ENCODE measurements around the gene ZNF618.

The ZNF618 gene

DNA sequence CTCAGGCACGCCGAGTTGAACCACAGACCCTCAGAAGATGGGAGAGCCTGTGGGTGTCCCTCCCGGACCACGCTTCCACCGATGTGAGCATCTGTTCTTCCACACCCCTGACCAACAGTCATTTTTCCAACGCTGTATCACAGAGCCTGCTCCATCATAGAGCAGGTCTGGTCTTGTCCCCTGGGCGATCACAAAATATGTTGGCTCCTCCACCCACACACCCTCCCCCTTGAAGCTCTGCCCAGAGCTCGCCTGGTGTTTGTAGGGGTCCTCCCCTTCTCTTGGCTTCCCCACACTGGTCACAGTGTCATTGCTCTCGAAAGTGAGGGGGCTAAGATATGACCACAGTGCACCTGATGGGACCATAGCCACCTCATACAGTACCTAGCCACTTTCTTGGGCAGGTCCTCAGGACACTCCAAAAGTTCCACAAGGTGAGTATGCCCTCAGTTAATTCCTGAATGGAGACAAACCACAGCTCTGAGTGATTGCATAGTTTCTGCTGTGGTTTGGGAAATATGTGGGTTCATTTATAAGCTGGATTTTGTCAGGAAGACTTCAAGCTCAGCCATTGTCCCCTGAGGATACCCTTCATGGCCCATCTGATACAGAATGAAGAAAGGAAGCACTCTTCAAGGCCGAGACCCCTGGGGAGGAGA, 3.5 kb upstream of the ZNF618 start:
- TF ChIP-seq, protein P1, sequence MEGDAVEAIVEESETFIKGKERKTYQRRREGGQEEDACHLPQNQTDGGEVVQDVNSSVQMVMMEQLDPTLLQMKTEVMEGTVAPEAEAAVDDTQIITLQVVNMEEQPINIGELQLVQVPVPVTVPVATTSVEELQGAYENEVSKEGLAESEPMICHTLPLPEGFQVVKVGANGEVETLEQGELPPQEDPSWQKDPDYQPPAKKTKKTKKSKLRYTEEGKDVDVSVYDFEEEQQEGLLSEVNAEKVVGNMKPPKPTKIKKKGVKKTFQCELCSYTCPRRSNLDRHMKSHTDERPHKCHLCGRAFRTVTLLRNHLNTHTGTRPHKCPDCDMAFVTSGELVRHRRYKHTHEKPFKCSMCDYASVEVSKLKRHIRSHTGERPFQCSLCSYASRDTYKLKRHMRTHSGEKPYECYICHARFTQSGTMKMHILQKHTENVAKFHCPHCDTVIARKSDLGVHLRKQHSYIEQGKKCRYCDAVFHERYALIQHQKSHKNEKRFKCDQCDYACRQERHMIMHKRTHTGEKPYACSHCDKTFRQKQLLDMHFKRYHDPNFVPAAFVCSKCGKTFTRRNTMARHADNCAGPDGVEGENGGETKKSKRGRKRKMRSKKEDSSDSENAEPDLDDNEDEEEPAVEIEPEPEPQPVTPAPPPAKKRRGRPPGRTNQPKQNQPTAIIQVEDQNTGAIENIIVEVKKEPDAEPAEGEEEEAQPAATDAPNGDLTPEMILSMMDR (IDR thresholded peaks at IDR 0.05; ENCODE audit: low read depth, low read length, missing control alignments): no peak
- DNase-seq (ENCODE audit: extremely low read depth, low read depth): no peak
- no peak overlapping the region for H3K4me3 ChIP-seq (replicated peaks; ENCODE audit: low read depth, low read length)

DNA sequence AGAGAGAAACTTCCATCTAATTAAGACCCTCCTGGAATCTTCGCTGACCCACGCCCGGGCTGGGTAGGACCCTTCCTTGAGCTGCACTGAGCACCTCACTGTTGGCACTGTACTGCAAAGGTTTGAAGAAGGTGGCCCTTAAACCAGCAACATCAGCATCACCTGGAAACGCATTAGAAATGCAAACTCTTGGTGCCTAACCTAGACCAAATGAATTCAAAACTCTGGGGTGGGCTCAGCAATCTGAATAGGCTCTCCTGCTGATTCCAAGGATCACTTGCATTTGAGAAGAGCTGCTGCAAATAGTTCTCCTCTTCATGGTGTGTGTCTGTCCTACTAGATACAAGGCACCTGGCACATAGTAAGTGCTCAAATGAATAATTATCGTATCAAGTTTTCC, 2.7 kb upstream of the ZNF618 start:
- H3K4me3 ChIP-seq (replicated peaks; ENCODE audit: low read depth, low read length): no peak overlapping the region
- TF ChIP-seq, protein P1 (IDR thresholded peaks at IDR 0.05; ENCODE audit: low read depth, low read length, missing control alignments): no peak
- DNase-seq (ENCODE audit: extremely low read depth, low read depth): no peak

- TF ChIP-seq, protein P1 (IDR thresholded peaks at IDR 0.05; ENCODE audit: low read depth, low read length, missing control alignments): no peak
- no peak for DNase-seq (ENCODE audit: extremely low read depth, low read depth)
- H3K4me3 ChIP-seq (replicated peaks; ENCODE audit: low read depth, low read length): no peak overlapping the region
Observed at GRCh38 chr9:113873926-113874325, 2.2 kb upstream of the ZNF618 start.

DNA sequence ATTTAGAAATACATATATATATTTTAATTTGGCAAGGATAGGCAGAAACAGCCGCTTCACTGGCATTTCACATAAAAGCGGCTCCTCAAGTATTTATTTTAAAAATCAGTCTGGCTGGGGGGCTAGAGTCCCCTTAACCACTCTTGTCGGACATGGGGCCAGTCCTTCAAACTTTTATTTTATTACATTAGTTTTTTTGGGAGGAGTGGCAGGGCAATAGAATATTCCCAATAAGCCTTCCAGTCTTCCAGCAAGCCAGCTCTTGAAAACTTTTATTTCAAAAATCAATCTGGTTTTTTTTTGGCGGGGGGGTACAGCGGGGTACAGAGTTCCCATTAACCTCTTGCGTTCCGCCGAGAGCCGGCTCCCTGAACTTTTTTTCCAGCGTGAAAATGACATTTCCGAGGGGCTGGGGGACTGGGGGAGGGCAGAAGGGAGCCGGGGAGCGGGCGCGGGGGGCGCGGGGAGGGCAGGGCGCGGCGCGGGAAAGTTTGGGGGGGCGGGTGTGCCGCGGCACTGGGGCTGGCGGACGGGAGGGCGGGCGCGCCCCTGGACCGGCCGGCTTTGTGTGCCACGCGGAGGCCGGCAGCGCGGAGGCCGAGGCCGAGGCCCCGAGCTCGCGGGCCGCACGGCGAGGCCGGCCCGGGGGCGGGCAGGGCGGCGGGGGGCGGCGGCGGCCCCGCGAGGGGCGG, 504 bp upstream of the ZNF618 start:
- peak overlapping the region; percentile 35 for H3K4me3 ChIP-seq (replicated peaks; ENCODE audit: low read depth, low read length)
- TF ChIP-seq, protein P1 (IDR thresholded peaks at IDR 0.05; ENCODE audit: low read depth, low read length, missing control alignments): no peak
- DNase-seq (ENCODE audit: extremely low read depth, low read depth): no peak

DNA sequence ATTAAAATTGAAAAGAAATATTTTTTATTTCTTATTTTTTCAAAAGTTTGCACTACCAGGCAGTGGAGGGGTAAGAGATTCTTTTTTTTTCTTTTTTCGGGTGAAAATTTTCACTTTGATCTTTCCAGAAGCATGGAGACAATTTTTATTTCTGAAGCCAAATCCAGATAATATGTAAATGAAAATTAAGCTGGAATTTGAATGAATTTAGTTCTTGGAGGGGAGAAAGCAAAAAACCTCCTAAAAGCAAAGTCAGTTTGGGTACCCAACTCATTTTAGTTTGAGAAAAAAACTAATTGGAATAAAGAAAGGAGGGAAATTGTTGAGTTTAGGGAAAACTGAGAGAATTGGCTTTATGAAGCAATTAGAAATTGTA, 872 bp downstream of the ZNF618 start:
- DNase-seq (ENCODE audit: extremely low read depth, low read depth): no peak
- TF ChIP-seq, protein P1 (IDR thresholded peaks at IDR 0.05; ENCODE audit: low read depth, low read length, missing control alignments): no peak
- H3K4me3 ChIP-seq (replicated peaks; ENCODE audit: low read depth, low read length): peak overlapping the region; percentile 64

DNA sequence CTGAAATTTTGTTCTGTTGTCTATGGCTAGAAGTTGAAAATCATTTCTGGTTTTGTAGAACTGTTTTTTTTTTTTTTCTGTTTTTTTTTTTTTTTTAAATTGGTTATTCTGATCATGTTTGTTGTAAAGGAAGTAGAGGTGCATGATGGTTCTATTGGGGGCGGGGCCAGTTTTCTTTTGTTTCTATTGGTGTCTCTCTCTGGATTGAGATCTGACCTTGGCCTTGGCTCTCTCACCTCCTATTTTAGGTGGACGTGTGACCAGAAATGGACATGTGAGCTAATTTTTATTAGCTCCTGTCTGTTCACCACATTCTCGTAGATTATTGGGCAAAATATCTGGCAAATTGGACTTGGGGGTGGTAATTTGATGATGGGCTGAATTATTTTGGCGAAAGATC, 3.2 kb downstream of the ZNF618 start:
- DNase-seq (ENCODE audit: extremely low read depth, low read depth): no peak
- no peak overlapping the region for H3K4me3 ChIP-seq (replicated peaks; ENCODE audit: low read depth, low read length)
- TF ChIP-seq, protein P1 (IDR thresholded peaks at IDR 0.05; ENCODE audit: low read depth, low read length, missing control alignments): no peak
